ENCODE results near the gene MEGF11.

MEGF11 gene

GRCh38 chr15:66084704-66085103 lies 168.8 kb downstream of the MEGF11 start:
- TF ChIP-seq EZH2phosphoT487 (IDR thresholded peaks at IDR 0.05; ENCODE audit: low read depth): no peak
- no peak for TF ChIP-seq CTCF (IDR thresholded peaks at IDR 0.05; ENCODE audit: low read depth, low read length)

GRCh38 chr15:66080717-66081398 lies 172.7 kb downstream of the MEGF11 start:
- H3K4me3 ChIP-seq (ENCODE audit: low read length): no peak overlapping the region
- H3K27me3 ChIP-seq (ENCODE audit: low read depth, low read length): peaks cover 15% of the 10 kb centered on the region; the same call in 1 of the 2 replicates
- no peak overlapping the region for H2AFZ ChIP-seq (ENCODE audit: low read depth, low read length)
- H4K20me1 ChIP-seq (ENCODE audit: insufficient read depth, low read length): no peaks in the 10 kb centered on the region
- H3K79me2 ChIP-seq (ENCODE audit: low read length): no peaks in the 10 kb centered on the region
- no peaks in the 10 kb centered on the region for H3K4me1 ChIP-seq (ENCODE audit: low read length)
- H3K36me3 ChIP-seq (replicated peaks; ENCODE audit: low read depth, low read length): no peaks in the 10 kb centered on the region
- no peak overlapping the region for H3K4me2 ChIP-seq (ENCODE audit: low read length)
- no peak overlapping the region for H3K27ac ChIP-seq (ENCODE audit: low read length)
- H3K9me3 ChIP-seq (ENCODE audit: insufficient read depth, low read length): no peaks in the 10 kb centered on the region
- H3K9ac ChIP-seq (ENCODE audit: low read length): no peak overlapping the region
- TF ChIP-seq EZH2phosphoT487 (IDR thresholded peaks at IDR 0.05; ENCODE audit: low read depth) (no peak), CTCF (IDR thresholded peaks at IDR 0.05; ENCODE audit: low read depth, low read length) (peak; percentile 19; the same call in 1 of the 2 replicates)

More at GRCh38 chr15:66084704-66085103, 168.8 kb downstream of the MEGF11 start:
- H3K9ac ChIP-seq (ENCODE audit: low read length): no peak overlapping the region
- H4K20me1 ChIP-seq (ENCODE audit: insufficient read depth, low read length): no peaks in the 10 kb centered on the region
- no peaks in the 10 kb centered on the region for H3K36me3 ChIP-seq (replicated peaks; ENCODE audit: low read depth, low read length)
- no peaks in the 10 kb centered on the region for H3K9me3 ChIP-seq (ENCODE audit: insufficient read depth, low read length)
- H3K79me2 ChIP-seq (ENCODE audit: low read length): no peaks in the 10 kb centered on the region
- H2AFZ ChIP-seq (ENCODE audit: low read depth, low read length): no peak overlapping the region
- no peak overlapping the region for H3K27ac ChIP-seq (ENCODE audit: low read length)
- no peak overlapping the region for H3K4me2 ChIP-seq (ENCODE audit: low read length)
- H3K4me3 ChIP-seq (ENCODE audit: low read length): no peak overlapping the region
- H3K4me1 ChIP-seq (ENCODE audit: low read length): no peaks in the 10 kb centered on the region
- peaks cover 32% of the 10 kb centered on the region for H3K27me3 ChIP-seq (ENCODE audit: low read depth, low read length)

- Histone ChIP-seq H3K27ac (ENCODE audit: low read length) (no peak overlapping the region), H3K36me3 (replicated peaks; ENCODE audit: low read depth, low read length) (no peaks in the 10 kb centered on the region), H3K4me3 (ENCODE audit: low read length) (no peak overlapping the region), H3K9me3 (ENCODE audit: insufficient read depth, low read length) (no peaks in the 10 kb centered on the region), H3K27me3 (ENCODE audit: low read depth, low read length) (peaks cover 19% of the 10 kb centered on the region), H3K79me2 (ENCODE audit: low read length) (no peaks in the 10 kb centered on the region), H3K4me1 (ENCODE audit: low read length) (no peaks in the 10 kb centered on the region), H3K4me2 (ENCODE audit: low read length) (no peak overlapping the region), H3K9ac (ENCODE audit: low read length) (no peak overlapping the region), H4K20me1 (ENCODE audit: insufficient read depth, low read length) (no peaks in the 10 kb centered on the region), H2AFZ (ENCODE audit: low read depth, low read length) (no peak overlapping the region)
- no peak for TF ChIP-seq EZH2phosphoT487 (IDR thresholded peaks at IDR 0.05; ENCODE audit: low read depth)
- no peak for TF ChIP-seq CTCF (IDR thresholded peaks at IDR 0.05; ENCODE audit: low read depth, low read length)
Observed at GRCh38 chr15:66078929-66079275, 174.6 kb downstream of the MEGF11 start.

- no peaks in the 10 kb centered on the region for H3K4me1 ChIP-seq (ENCODE audit: low read length)
- H3K27me3 ChIP-seq (ENCODE audit: low read depth, low read length): peaks cover 16% of the 10 kb centered on the region
- no peak overlapping the region for H3K27ac ChIP-seq (ENCODE audit: low read length)
- H3K79me2 ChIP-seq (ENCODE audit: low read length): no peaks in the 10 kb centered on the region
- H3K9ac ChIP-seq (ENCODE audit: low read length): no peak overlapping the region
- no peak overlapping the region for H2AFZ ChIP-seq (ENCODE audit: low read depth, low read length)
- H3K4me2 ChIP-seq (ENCODE audit: low read length): no peak overlapping the region
- H4K20me1 ChIP-seq (ENCODE audit: insufficient read depth, low read length): no peaks in the 10 kb centered on the region
- H3K36me3 ChIP-seq (replicated peaks; ENCODE audit: low read depth, low read length): no peaks in the 10 kb centered on the region
- no peaks in the 10 kb centered on the region for H3K9me3 ChIP-seq (ENCODE audit: insufficient read depth, low read length)
- no peak overlapping the region for H3K4me3 ChIP-seq (ENCODE audit: low read length)
- TF ChIP-seq CTCF (IDR thresholded peaks at IDR 0.05; ENCODE audit: low read depth, low read length): no peak
- no peak for TF ChIP-seq EZH2phosphoT487 (IDR thresholded peaks at IDR 0.05; ENCODE audit: low read depth)
Observed at GRCh38 chr15:66078196-66078928, 175.2 kb downstream of the MEGF11 start.

Measured in OCI-LY3 (cell line).